ENCODE data around the gene ACADSB. TPM values are rescaled to one million over a fixed set of nuclear protein-coding genes. Genes with fewer than 3 reads are reported as not detected.

ACADSB gene
- total RNA-seq, 4 donors from 2014 or later: 7.5 to 13.5 (median 10.4) TPM

GRCh38 chr10:123101872-123102271 lies 93.1 kb downstream of the ACADSB start:
- intact Hi-C loops (cut with DNase I): no loop called here
- Histone ChIP-seq H3K27me3 (peaks cover 0 to 17% (median 0%) of the 10 kb centered on the region in 4 donors), H3K4me3 (no peak overlapping the region), H3K27ac (no peak overlapping the region), H3K4me1 (peaks cover 0 to 5% (median 0%) of the 10 kb centered on the region in 3 donors), H3K36me3 (no peaks in the 10 kb centered on the region), H3K9me3 (no peaks in the 10 kb centered on the region)
- TF ChIP-seq CTCF (IDR thresholded peaks at IDR 0.05) (no peak), POLR2A (IDR thresholded peaks at IDR 0.05) (no peak)
- WGBS, 2 donors: 66 to 86% methylated on average over 2 to 9 of the region's 9 CpGs
- no peak for DNase-seq

GRCh38 chr10:123102673-123103072 lies 93.9 kb downstream of the ACADSB start:
- H3K27ac ChIP-seq: no peak overlapping the region
- peaks cover 0 to 10% (median 0%) of the 10 kb centered on the region in 4 donors for H3K27me3 ChIP-seq
- H3K4me3 ChIP-seq: no peak overlapping the region
- H3K4me1 ChIP-seq: peaks cover 0 to 5% (median 0%) of the 10 kb centered on the region in 3 donors
- intact Hi-C loops (cut with DNase I): no loop called here
- TF ChIP-seq CTCF (IDR thresholded peaks at IDR 0.05) (no peak), POLR2A (IDR thresholded peaks at IDR 0.05) (no peak)
- no peak for DNase-seq
- no peaks in the 10 kb centered on the region for H3K9me3 ChIP-seq
- H3K36me3 ChIP-seq: no peaks in the 10 kb centered on the region
- no CpG with 5 or more reads among the region's 2 CpGs for WGBS, 2 donors

- H3K4me1 ChIP-seq: peaks cover 0 to 5% (median 0%) of the 10 kb centered on the region in 3 donors
- no peak overlapping the region for H3K4me3 ChIP-seq
- H3K9me3 ChIP-seq: no peaks in the 10 kb centered on the region
- no peak overlapping the region for H3K27ac ChIP-seq
- 26 to 28% methylated on average over 5 of the region's 9 CpGs for WGBS, 2 donors
- TF ChIP-seq CTCF (IDR thresholded peaks at IDR 0.05) (no peak), POLR2A (IDR thresholded peaks at IDR 0.05) (no peak)
- no peaks in the 10 kb centered on the region for H3K36me3 ChIP-seq
- no peak for DNase-seq
- intact Hi-C loops (cut with DNase I): no loop called here
- H3K27me3 ChIP-seq: peaks cover 0 to 10% (median 0%) of the 10 kb centered on the region in 4 donors
Observed at GRCh38 chr10:123103944-123104343, 95.1 kb downstream of the ACADSB start.

Other genes with a start within 250 kb of the ACADSB start
- gene CUZD1, start 163.1 kb upstream of the ACADSB start, total RNA-seq: under 1 TPM in 2 of 4 donors, not detected in 2; 0.42 to 0.76 TPM
- gene FAM24B, start 129.4 kb upstream of the ACADSB start, total RNA-seq: 1 to 10 TPM in 2 of 4 donors, not detected in 2; 2.3 to 4.2 TPM
- not detected for gene FAM24A, start 98.4 kb upstream of the ACADSB start, total RNA-seq
- 1 to 10 TPM; 4.0 to 7.6 (median 4.6) TPM for gene C10orf88, start 54.8 kb upstream of the ACADSB start, total RNA-seq
- gene PSTK, start 28.6 kb upstream of the ACADSB start, total RNA-seq: 1 to 10 TPM; 2.5 to 3.0 (median 2.6) TPM
- gene IKZF5, start 211 bp upstream of the ACADSB start, total RNA-seq: 10 to 100 TPM in 1 of 4 donors, 1 to 10 TPM in 3; 2.9 to 12.0 (median 5.7) TPM
- gene HMX3, start 127.0 kb downstream of the ACADSB start, total RNA-seq: not detected
- gene HMX2, start 139.1 kb downstream of the ACADSB start, total RNA-seq: not detected
- gene BUB3, start 145.4 kb downstream of the ACADSB start, total RNA-seq: 100 to 1,000 TPM in 2 of 4 donors, 10 to 100 TPM in 2; 84.3 to 121 (median 100) TPM